SIG-M5 treated with dmso at 0.1 percent for 504 hours (cell line): ENCODE results near the gene NDN.

Experiments used
- DNase-seq: peaks from one replicate; lab custom pipeline; 2025; ENCODE audit not compliant: unreplicated experiment; lab: John Stamatoyannopoulos, UW

NDN gene

DNA sequence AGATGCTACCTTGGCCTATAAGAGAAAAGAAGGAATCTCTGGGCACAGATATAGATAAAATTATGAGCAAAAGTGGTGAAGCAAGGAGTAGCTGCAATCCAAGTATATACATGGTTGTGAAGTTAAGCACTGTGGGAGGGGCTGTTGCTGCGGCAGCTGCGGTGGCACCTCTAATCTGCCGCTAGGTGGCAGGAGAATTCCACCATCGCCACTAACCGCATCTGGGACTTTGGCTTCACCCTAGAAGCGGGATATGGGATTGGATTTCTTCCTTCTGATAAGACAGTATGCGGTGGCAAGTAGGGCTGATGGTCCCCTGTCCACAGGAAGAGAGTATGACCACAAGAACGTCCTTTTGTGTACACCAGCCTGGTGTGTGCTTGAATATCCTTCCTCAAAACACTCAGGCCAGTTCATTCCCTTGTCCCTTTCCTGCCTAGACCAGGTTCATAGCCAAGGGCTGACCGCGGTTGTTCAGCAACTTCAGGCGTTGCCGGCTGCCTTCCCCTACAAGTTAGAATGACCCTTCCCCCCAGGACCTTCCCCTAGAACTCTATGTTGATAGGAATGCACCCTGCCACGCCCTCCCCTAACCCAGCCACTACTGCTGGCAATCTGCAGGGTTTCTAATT is 44.6 kb downstream of the NDN start:
- peak; percentile 40 for DNase-seq
